HG03457 (cell line): Measurements from ENCODE around the gene ATP8B3.

Experiments
- ATAC-seq: cut with Tn5 transposase; IDR thresholded peaks from one replicate; pipeline ENCODE4 v1.9.1; 2021; ENCODE audit warnings: moderate number of reproducible peaks; ENCODE audit not compliant: unreplicated experiment

ATP8B3 gene

DNA sequence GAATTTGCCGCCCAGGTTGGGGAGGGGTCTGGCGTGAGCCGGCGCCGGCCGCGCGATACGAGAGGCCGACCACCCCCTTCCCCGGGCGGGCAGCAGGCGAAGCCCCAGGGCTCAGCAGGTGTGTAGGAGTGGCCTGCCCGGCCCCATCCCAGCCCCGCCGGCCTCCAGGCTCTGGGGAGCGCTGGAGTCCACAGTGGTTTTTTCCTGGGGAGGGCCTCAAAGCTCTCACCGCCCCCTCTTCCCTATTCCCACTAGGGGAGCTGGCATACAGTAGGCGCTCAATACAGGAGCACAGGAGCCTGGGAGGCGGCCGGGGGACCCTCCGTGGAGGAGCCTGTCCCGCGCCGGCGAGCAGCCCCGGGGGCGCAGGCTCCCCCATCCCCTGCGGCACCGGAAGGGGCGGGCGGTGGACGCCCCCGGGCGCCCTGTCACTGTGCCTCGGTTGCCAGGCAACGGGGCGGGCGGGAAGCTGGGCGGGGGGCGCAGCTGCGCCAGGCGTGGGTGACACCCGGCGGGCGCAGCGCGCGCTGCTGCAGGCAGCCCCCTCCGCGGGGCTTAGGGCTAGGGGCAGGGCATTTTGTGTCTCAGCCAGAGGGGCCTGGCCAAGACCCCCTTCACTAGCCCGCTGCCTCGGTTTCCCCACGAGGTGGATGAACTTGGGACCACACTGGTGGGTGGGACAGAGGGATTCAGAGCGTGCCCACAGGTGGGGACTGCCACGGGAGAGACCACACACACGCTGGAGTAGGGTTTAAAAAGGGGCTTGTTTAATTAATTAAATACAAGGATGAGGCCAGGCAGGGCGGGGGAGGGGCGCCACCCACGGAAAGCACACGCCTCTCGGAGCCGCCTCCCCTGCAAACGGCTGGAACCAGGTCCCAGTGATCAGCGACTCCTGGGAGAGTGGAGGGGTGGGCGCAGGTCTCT is 39.8 kb upstream of the ATP8B3 start:
- ATAC-seq: no peak

DNA sequence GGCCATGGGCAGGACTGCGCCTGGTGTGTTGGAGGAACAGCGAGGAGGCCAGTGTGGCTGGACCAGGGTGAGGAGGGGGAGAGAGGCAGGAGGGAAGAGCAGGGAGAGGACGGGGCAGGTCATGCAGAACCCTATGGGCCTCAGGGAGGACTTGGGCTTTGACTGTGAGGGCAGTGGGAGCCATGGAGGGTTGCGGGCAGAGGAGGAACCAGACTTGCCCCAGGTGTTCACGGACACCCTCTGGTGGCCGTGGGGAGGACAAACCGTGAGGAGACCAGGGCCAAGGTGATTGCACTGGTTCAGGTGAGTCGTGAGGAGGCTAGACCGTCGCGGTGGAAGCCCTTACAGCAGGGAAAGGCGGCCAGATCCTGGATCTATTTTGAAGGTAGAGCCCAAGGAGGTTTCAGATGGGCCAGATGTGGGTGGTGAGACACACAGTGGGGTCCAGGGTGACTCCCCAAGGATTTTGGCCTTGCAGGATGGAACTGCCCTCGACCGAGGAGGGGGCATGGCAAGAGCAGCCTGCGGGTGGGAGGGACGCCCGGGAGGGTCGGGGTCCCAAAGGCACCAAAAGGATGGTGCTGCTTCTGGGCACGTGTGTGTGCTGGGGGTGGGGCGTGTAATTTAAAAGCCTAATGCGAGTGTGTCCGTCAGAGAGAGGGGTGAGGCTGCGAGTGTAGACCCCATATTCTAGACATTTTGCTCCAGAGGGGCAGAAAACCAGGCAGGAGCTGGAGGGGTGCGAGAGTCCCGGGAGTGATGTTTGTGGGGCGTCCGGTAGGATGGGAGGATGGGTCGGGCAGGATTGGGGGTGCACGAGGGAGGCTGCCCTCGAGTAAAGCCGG is 39.0 kb upstream of the ATP8B3 start:
- no peak for ATAC-seq

DNA sequence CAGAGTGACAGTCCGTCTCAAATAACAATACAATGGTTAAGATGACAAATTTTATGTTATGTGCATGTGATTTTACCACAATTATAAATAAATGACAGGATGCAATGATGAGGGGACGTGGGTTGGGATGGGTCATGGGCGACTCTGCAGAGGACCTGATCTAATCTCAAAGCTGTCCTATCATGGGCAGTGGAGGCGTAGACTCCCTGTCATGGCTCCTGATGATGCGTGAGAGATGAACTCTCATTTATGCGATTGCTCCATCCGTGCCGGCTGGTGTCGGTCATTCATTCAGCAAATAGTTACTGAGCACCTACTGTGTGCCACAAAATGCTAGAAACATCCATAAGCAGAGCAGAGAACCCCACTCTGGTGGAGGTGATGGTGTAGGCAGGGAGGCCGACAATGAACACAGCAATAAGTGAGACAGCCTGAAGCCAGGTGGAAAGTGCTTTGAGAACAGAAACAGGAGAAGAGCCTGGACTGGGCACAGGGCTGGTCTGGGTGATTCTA is 37.9 kb upstream of the ATP8B3 start:
- ATAC-seq: no peak

DNA sequence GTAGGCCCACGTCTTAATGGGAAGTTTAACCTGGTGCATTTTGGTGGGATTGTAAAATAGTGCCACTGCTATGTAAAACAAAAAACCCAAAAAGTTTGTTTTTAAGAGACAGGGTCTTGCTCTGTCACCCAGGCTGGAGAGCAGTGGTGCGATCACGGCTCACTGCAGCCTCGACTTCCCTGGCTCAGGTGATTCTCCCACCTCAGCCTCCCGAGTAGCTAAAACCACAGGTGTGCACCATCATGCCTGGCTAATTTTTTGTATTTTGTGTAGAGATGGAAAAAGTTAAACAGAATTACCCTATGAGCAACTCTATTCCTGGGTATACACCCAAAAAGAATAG is 37.0 kb upstream of the ATP8B3 start:
- ATAC-seq: no peak

DNA sequence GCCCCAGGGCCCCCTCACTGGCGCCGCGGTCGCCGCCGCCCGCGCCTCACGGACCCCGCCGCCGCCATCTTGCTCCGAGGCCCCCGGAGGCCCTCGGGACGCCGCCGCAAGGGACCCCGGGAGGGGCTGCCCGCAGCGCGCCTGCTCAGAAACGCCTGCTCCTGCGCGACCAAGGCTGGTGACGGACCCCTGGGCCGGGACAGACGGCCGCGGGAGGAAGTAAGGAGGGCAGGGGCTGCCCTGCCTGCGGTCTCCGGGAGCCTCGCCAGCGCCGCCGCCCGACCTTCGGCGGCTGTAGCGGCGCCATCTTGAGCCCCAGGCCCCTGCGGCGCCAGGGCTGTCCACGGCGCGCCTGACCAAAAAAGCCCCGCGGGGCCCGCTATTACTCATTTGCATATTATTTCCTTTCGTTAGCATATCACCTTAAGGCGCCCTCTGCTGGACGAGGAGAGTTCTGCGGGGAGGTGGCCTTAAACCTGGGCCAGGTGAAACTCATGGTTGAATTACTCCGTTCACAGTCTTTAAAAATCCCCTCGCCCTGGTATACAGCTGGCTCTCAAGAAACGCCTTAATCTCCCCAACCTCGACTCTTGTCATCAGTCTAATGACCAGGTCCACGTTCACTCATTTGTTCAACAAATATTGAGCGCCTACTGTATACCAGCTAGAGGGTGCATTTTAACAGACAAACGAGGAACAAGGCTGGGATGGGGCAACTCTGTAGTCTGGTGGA is 36.5 kb upstream of the ATP8B3 start, which contains the start of gene REXO1:
Gene REXO1, minus strand, starts transcription at position 85 of the 733 bp plus-strand sequence. CDS start 125 bp downstream, outside the sequence.
- ATAC-seq: peak; percentile 44

DNA sequence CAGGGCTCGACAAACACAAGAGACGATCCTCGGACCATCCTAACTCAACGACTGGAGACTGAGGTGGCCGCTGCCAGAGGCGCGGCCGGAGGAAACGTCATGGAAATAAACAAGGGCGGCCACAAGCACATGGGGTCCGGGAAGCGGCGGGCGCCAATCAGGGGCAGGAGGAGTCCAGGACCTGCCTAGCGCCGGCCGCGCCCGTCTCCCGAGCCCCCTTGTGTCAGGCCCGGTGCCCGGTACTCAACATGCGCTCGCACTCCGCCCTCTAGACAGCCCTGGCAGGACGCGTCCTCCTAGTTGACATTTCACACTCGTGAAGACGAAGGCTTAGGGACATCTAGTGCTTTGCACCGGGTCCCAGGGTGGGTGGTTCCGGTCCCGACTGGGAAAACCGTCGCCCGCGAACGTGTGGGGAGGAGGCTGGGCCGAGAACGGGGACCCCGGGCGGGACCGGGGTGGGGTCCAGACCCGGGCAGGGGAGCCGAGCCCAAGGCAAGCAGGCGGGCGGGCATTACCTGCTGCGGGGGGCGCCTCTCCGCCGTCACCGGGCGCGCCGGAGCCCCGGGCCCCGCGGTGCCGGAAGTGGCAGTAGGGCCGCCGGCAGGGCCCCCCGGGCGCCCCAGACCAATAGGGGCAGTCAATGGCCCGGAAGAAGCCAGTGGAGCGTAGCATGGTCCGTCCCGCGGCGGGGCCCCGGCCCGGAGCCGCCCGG is 35.8 kb upstream of the ATP8B3 start:
- ATAC-seq: peak; percentile 16

DNA sequence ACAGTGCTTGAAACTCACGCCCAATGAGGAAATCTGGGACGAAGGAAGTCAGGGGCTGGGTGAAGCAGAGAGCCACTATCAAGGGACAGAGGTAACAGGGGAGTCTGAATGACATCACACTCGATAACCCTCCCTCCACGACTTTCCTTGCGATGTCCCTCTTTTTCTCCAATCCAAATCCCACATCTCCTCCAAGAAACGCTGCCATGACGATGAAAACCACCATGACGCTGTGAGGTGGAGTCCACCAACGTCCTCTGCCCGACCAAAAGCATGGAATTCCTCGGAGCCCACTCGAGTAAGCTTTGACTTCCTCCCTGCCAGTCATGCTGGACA is 35.2 kb upstream of the ATP8B3 start:
- no peak for ATAC-seq

DNA sequence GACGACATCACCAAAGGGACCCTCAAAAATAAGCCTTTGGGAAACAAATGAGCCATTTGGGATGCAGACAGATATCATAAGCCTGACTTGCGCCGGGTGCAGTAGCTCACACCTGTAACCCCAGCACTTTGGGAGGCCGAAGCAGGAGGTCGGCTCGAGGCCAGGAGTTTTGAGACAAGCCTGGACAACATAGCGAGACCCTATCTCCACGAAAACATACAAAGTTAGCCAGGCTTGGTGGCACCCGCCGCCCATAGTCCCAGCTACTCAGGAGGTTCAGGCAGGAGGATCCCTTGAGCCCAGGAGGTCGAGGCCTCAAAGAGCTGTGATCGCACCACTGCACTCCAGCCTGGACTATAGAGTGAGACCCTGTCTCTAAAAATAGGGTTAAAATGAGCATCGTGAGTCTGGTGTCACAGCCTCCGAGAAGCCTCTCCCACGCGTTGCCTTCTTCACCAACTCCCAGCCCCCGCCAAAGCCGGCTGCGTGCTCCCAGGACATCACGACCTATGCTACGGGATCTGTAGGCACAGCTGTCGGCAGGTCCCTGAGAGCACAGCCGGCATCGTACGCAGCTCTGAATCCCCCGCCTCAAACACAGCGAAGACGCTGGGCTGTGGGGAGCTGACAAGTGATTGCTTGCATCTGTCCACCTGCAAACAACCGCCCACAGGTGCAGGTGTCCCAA is 34.6 kb upstream of the ATP8B3 start:
- ATAC-seq: no peak

DNA sequence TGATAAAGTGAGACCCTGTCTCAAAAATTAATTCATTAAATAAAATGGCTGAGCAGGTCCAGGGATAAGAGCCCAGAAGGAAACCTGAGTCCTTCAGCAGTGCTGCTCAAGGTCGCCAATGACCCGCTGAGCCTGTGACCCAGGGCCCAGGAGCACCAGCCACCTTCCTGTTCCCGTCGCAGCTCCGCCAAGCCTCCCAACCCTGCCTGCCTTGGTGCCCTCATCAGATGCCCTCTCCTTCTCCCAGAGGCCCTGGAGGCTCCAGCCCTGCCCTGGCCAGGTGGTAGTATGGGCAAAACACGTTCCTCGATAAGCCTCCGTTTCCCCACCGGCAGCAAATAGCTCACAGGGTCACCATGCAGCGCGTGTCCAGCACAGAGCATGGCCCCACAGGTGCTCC is 33.6 kb upstream of the ATP8B3 start:
- ATAC-seq: no peak

DNA sequence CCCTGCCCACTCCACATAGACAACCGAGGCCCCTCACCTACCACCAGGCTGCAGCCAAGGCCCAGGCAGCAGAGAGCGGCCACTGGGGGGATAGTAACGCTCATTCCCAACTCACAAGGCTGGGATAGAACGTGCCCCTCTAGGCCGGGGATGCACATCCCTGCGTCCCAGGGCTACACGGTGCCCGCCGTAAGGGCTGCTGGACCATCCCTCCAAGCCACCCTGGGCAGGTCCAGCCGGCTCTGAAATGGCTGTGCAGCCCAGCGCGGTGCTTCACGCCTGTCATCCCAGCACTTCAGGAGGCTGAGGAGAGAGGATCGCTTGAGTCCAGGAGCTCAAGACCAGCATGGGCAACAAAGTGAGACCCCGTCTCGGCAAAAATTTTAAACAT is 33.0 kb upstream of the ATP8B3 start:
- no peak for ATAC-seq

DNA sequence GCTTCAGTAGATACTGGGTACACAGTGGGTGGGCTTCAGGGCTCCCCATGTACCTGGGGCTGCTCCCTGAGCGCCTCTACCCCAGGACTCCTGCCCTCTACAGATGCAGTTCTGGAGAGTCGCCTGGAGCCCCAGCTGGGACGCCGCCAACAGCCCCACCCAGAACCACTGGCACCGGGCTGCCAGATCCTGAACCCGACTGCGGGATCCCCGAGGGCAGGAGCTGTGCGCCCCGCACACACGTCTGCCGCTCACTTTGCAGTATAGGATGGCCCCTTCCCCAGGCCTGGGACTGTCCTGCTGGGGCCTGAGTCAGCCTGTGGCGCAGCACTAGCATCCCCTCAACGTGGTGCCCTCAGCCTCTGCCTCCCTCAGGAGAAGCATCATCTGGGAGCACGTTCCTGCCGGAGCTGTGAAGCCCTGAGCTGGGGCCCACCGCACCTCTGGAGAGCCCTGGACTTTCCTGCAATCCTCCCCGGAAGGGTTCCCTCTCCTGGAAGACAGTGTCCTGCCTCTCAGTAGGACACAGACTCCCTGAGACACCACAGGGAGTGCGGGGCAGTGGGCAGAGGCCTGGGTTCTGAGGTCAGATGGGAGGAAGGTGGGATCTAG is 32.5 kb upstream of the ATP8B3 start:
- ATAC-seq: no peak

DNA sequence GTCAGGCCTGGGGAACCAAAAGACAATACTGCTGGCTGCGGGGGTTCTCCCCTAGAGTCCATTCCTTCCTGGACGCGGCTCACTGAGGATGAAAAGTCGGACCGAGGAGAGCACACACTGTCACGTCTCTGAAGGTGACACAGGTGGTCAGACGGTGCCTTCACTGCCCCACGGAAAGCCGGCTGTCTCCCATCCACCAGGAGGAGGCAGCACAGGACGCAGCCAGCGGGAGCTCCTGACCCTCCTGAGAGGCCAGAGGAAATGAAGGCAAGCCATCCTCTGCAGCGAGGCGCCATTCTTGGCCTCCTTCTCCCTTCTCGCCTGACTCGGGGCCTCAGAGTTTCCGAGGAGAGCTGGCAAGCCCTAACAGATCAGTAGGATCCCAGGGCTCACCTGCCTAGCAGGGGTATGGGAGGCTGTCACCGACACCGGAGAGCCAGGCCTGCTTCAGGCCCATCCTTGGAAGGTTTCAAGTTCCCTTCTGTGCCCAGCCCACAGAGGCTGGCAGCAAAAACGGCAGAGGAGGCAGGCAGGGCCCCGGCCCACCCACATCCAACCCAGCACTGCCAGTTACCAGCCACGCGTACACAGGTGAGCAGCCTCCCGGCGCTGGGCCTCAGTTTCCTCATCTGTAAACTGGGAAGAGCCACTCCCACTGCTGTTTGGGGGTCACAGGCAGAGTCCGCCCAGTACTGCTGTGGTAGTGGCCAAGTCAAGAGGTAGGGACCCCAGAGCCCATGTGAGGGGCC is 31.7 kb upstream of the ATP8B3 start:
- no peak for ATAC-seq

DNA sequence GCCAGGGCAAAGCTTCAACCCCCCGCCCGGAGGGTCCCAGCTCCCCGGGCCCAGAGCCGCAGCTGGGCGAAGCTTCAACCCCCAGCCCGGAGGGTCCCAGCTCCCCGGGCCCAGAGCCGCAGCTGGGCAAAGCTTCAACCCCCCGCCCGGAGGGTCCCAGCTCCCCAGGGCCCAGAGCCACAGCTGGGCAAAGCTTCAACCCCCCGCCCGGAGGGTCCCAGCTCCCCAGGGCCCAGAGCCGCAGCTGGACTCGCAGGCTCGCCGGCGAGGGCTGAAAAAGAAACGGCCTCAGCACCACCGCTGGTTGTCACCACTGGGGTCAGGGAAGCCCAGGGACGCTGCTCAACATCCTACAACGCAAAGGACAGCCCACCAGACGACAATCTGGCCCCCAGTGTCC is 31.0 kb upstream of the ATP8B3 start:
- ATAC-seq: no peak

DNA sequence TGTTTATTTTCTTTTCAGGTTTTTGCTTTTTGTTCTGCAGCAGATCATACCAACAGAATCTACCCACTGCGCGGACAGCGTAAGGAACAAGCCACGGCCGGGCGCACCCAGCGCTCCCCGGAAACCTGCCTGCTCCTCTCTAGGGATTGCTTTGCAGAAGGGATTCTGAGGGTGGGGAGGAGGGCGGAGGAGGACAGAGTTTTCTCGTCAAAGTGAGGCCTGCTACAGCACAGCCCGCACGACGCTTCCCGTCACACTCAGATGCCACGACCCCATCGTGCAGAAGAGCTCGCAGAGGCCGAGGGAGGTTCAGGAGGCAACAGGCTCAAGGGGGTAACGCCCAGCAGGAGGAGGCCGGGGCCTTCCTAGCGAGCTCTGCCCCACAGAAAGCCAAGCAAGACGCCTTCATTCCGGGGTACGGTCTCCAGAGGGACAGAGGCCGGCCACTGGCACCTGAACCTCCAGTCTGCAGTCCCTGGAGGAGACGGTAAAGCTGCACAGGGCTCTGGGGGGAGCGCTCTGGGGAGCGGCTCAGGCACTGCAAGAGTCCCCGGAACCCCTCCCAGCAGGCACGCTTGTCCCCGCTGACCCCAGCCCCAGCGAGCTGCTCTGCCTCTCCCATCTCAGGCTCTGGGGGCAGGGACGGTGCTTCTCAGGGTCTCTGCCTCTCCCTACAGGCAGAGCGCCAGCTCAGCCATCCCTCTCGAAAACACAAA is 29.3 kb upstream of the ATP8B3 start:
- ATAC-seq: no peak

DNA sequence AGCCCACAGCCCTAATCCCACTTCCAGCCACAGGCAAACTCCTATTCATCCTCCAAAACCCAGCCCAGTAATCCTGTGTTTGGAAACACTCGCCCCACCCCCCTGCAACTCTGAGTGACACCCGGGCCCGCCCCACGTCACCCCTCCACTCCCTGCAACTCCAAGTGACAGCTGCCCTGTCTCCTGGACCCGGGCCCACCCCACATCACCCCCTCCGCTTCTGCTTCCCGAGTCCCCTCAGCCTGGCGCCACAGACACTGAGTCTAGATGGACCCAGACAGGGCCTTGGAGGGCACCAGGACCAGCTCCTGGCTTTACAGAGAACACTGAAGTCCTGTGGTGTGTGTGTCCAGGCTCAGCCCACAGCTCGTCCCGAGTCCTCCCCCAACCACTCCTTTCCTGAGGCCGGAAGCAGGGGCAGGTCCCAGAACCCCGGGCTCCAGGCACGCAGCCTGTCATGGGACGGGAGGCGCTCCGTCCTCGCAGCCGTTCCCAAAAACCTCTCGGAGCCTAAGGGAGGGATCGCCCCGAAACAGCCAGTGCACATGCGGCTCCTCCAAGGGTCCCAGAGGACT is 28.6 kb upstream of the ATP8B3 start:
- ATAC-seq: no peak

DNA sequence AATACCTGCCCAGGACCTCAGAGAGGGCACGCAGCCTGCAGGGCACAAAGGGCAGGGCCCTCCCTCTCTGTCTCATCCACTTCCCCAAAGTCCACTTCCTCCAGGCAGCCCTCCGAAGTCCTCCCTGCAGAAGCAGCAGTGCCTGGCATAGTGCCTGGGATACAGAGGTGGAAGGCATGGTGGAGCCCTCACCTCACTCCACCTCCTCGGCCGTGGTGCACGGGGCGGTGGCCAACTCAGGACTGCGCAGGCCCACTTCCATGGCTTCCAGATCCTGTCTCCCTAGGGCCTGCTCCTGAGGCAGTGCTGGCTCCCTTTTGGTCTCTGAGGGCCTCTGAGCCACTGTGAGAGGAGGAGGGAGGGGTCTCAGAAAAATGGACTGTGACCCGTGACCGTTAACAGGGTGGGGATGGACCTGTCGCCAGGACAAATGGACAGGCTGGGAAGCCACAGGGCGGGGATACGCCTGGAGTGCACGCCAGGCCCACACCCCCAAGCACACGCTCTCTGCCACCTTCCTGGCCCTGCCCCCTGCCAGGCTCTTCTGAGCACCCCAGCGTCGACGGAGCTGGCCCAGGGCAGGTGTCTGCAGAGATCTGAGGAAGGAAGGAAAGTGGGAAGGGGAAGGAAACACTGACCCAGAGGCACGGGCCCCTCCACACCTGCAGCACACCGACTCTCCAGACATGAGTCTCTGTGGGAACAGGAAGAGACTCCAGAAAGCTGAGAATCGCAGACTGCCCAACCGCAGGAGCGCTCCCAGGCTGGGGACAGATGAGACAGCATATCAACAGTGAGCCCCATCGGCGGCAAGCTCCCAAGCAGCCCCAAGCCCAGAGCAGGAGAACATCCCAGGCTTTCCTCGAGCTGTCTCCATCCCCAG is 27.8 kb upstream of the ATP8B3 start:
- no peak for ATAC-seq

DNA sequence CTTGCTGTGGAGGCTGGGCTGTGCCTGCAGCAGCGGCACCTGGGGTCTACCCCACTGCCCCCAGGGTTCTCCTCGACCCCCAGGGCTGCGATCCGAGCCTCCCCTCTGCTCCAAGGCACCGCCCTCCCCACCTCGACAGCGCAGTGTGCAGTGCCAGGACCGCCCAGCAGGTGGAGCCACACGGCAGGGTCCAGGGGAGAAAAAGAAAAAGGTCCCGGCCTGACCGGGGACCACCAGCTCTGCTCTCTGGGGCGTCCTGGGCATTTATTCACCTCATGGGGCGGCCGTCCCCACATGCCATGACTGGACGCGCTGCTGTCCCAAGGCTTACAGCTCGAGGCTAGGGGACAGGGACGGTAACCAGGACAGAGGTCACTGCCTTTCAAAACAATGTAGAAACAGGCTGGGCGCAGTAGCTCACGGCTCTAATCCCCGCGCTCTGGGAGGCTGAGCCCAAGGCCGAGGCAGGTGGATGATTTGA is 25.6 kb upstream of the ATP8B3 start:
- no peak for ATAC-seq
